OCI-LY1 (cell line): Measurements from ENCODE around the gene NAAA.
"Not testable (repeated sequence)": the region's sequence is repeated elsewhere in the genome, so short reads cannot be mapped to it uniquely, and the experiment has no call there.

Source experiments
- H2AFZ ChIP-seq: fragments of 200-600 bp; sonication (generic), shearing (Covaris generic); 2 replicates; pipeline ENCODE4 v1.6.0; 2014; ENCODE audit warnings: antibody characterized with exemption, mild to moderate bottlenecking, low read length
- H3F3A ChIP-seq: fragments of 200-600 bp; sonication (generic), shearing (Covaris generic); 2 replicates; pipeline ENCODE4 v1.6.0; 2014; ENCODE audit warnings: mild to moderate bottlenecking, antibody characterized with exemption, low read length, moderate library complexity; ENCODE audit not compliant: insufficient read depth
- H3K27ac ChIP-seq: fragments of 200-600 bp; sonication (generic); 2 replicates; pipeline ENCODE4 v1.5.1; 2014; ENCODE audit warnings: low read length, mixed run types, mild to moderate bottlenecking, low read depth; ENCODE audit not compliant: poor library complexity, severe bottlenecking
- H3K27me3 ChIP-seq: fragments of 200-600 bp; sonication (generic); 2 replicates; pipeline ENCODE4 v1.6.0; 2014; ENCODE audit warnings: antibody characterized with exemption, mild to moderate bottlenecking, low read length, moderate library complexity; ENCODE audit not compliant: insufficient read depth
- H3K36me3 ChIP-seq: fragments of 200-600 bp; sonication (generic); 2 replicates; pipeline ENCODE4 v1.6.1; 2014; ENCODE audit warnings: mild to moderate bottlenecking, antibody characterized with exemption, low read length, moderate library complexity, mixed read lengths; ENCODE audit not compliant: insufficient read depth
- H3K4me1 ChIP-seq: fragments of 200-600 bp; sonication (generic); 2 replicates; pipeline ENCODE4 v1.5.1; 2014; ENCODE audit warnings: mild to moderate bottlenecking, low read length, moderate library complexity; ENCODE audit not compliant: insufficient read depth, severe bottlenecking
- H3K4me2 ChIP-seq: fragments of 200-600 bp; sonication (generic), shearing (Covaris generic); 2 replicates; pipeline ENCODE4 v1.6.1; 2014; ENCODE audit warnings: low read length
- H3K4me3 ChIP-seq: fragments of 200-600 bp; sonication (generic); 2 replicates; pipeline ENCODE4 v1.5.1; 2014; ENCODE audit warnings: low read length, low read depth, mild to moderate bottlenecking, mixed read lengths; ENCODE audit not compliant: poor library complexity, severe bottlenecking
- H3K79me2 ChIP-seq: fragments of 200-600 bp; shearing (Covaris generic); 2 replicates; pipeline ENCODE4 v1.6.1; 2016; ENCODE audit warnings: mixed run types, low read length, mixed read lengths; ENCODE audit not compliant: insufficient read depth
- H3K9ac ChIP-seq: fragments of 200-600 bp; sonication (generic), shearing (Covaris generic); 2 replicates; pipeline ENCODE4 v1.6.1; 2014; ENCODE audit warnings: mild to moderate bottlenecking, low read length, mixed read lengths
- H3K9me2 ChIP-seq: fragments of 200-600 bp; sonication (generic), shearing (Covaris generic); 2 replicates; pipeline ENCODE4 v1.6.1; 2014; ENCODE audit warnings: low read depth, mild to moderate bottlenecking, low read length, mixed read lengths
- H3K9me3 ChIP-seq: fragments of 200-600 bp; shearing (Covaris generic); 2 replicates; pipeline ENCODE4 v1.6.1; 2014; ENCODE audit warnings: low read length, mixed read lengths
- H4K20me1 ChIP-seq: fragments of 200-600 bp; sonication (generic), shearing (Covaris generic); 2 replicates; pipeline ENCODE4 v1.6.0; 2016; ENCODE audit warnings: mild to moderate bottlenecking, low read length; ENCODE audit not compliant: insufficient read depth
- CTCF ChIP-seq: fragments of 200-600 bp; sonication (generic), shearing (Covaris generic); IDR thresholded peaks from 2 replicates; pipeline ENCODE4 v1.5.1; 2017; ENCODE audit warnings: mild to moderate bottlenecking, antibody characterized with exemption, low read length, moderate library complexity, mixed read lengths
- EZH2 ChIP-seq: fragments of 200-600 bp; sonication (generic), shearing (Covaris generic); IDR thresholded peaks from 2 replicates; pipeline ENCODE4 v1.8.0; 2017; ENCODE audit warnings: borderline replicate concordance, mixed run types, mild to moderate bottlenecking, antibody characterized with exemption, low read length, moderate library complexity, mixed read lengths

NAAA gene

GRCh38 chr4:75939890-75940691 lies 722 bp downstream of the NAAA start:
- 0 out of 2 replicates have a peak, but pooled peaks cover 2% of the 10 kb centered on the region for H3F3A ChIP-seq
- H4K20me1 ChIP-seq, result no peaks in the 10 kb centered on the region
- peak overlapping the region; percentile 44; the same call in 1 of the 2 replicates for H2AFZ ChIP-seq
- H3K4me1 ChIP-seq, result peaks cover 13% of the 10 kb centered on the region
- H3K79me2 ChIP-seq, result no peaks in the 10 kb centered on the region
- no peaks in the 10 kb centered on the region for H3K27me3 ChIP-seq
- H3K9me2 ChIP-seq, result no peaks in the 10 kb centered on the region
- TF ChIP-seq EZH2 (no peak), CTCF (no peak)
- peak overlapping the region; percentile 81 for H3K4me3 ChIP-seq
- H3K9me3 ChIP-seq, result no peaks in the 10 kb centered on the region
- peak overlapping the region; percentile 81 for H3K4me2 ChIP-seq
- peak overlapping the region; percentile 58 for H3K27ac ChIP-seq
- H3K36me3 ChIP-seq, result peaks cover 7% of the 10 kb centered on the region; the same call in 1 of the 2 replicates
- H3K9ac ChIP-seq, result peak overlapping the region; percentile 81

- no peaks in the 10 kb centered on the region for H3K79me2 ChIP-seq
- H3K9me2 ChIP-seq, result no peaks in the 10 kb centered on the region
- TF ChIP-seq CTCF (no peak), EZH2 (no peak)
- H3K4me2 ChIP-seq, result no peak overlapping the region
- no peak overlapping the region for H2AFZ ChIP-seq
- no peaks in the 10 kb centered on the region for H3K27me3 ChIP-seq
- H3F3A ChIP-seq, result no peaks in the 10 kb centered on the region
- no peak overlapping the region for H3K27ac ChIP-seq
- no peaks in the 10 kb centered on the region for H4K20me1 ChIP-seq
- no peak overlapping the region for H3K4me3 ChIP-seq
- no peak overlapping the region for H3K9ac ChIP-seq
- no peaks in the 10 kb centered on the region for H3K9me3 ChIP-seq
- peaks cover 8% of the 10 kb centered on the region for H3K4me1 ChIP-seq
- H3K36me3 ChIP-seq, result peaks cover 12% of the 10 kb centered on the region; the same call in 1 of the 2 replicates
Observed at GRCh38 chr4:75935628-75936027, 5.2 kb downstream of the NAAA start.

DNA sequence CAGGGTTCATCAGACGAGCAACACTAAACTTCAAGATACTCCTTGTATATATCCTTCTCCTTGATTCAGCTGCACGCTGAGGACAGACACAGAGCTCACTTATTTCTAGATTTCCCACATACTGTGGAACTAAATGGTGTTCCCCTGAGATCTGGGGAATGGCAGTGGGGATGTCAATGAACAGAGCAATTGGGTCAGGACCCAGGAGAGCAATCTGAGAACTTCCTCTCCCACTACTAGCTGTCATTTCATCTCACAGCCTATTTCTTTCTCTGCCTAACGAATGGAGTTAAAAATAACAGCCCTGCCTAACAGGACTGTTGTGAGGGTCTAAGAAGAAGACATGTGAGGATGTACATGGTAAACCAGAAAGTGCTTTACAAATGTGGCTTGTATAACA lies 10.7 kb downstream of the NAAA start:
- Histone ChIP-seq H3K9ac (no peak overlapping the region), H3K36me3 (peaks cover 31% of the 10 kb centered on the region; the same call in 1 of the 2 replicates), H3K4me2 (no peak overlapping the region), H2AFZ (no peak overlapping the region), H3K4me1 (no peaks in the 10 kb centered on the region), H3K9me2 (no peaks in the 10 kb centered on the region), H3K79me2 (no peaks in the 10 kb centered on the region), H3K9me3 (no peaks in the 10 kb centered on the region), H3K27me3 (no peaks in the 10 kb centered on the region), H3F3A (no peaks in the 10 kb centered on the region), H3K27ac (no peak overlapping the region), H4K20me1 (no peaks in the 10 kb centered on the region), H3K4me3 (no peak overlapping the region)
- no peak for TF ChIP-seq CTCF
- TF ChIP-seq EZH2, result no peak

GRCh38 chr4:75924916-75925315 lies 15.9 kb downstream of the NAAA start:
- not testable (repeated sequence) for H2AFZ ChIP-seq, H3K4me1 ChIP-seq, H3K27me3 ChIP-seq, H3F3A ChIP-seq, H3K79me2 ChIP-seq, H4K20me1 ChIP-seq, H3K27ac ChIP-seq, H3K4me2 ChIP-seq, H3K4me3 ChIP-seq, H3K9me2 ChIP-seq, H3K9ac ChIP-seq, H3K9me3 ChIP-seq
- peaks cover 37% of the 10 kb centered on the region; the same call in 1 of the 2 replicates for H3K36me3 ChIP-seq
